A549 (cell line): ENCODE measurements around the gene CILP2. TPM values are rescaled to one million over a fixed set of nuclear protein-coding genes. Genes with fewer than 3 reads are reported as not detected.

Experiments used
- ATAC-seq, 2 experiments: fragments of 200-7000 bp in 1 of 2; fragments of >200 bp in 1 of 2; cut with Nextera tagmentation in 1 of 2; cut with Tn5 transposase in 1 of 2; 3 replicates each; pipeline versions ENCODE4 v1.8.0 to v1.9.1; 2018 to 2020; ENCODE audit warnings: mild to moderate bottlenecking in 1 of 2, moderate library complexity in 1 of 2
- CTCF ChIA-PET: fragments of 300-600 bp; sonication (Branson Sonifier 250); formaldehyde crosslinking; extraction: SDS; loops from one replicate; lab custom pipeline; 2021; ENCODE audit warnings: antibody characterized with exemption, inconsistent platforms; lab: Yijun Ruan, JAX
- POLR2A ChIA-PET: fragments of 350-600 bp; formaldehyde crosslinking; extraction: SDS; loops from one replicate; lab custom pipeline; 2021; ENCODE audit warnings: antibody characterized with exemption, inconsistent platforms; lab: Yijun Ruan, JAX
- DNase-seq, 2 experiments: peaks; one replicate each; pipeline versions ENCODE4 v3.0.0 to v3.0.0-alpha.2; 2011 to 2016; ENCODE audit warnings: low read depth in 1 of 2, low spot score in 1 of 2
- FAIRE-seq: peaks from 2 replicates; lab custom pipeline; 2011; peaks lifted over from hg19 to GRCh38; lab: Jason Lieb, UNC
- H3K27ac ChIP-seq, 2 experiments: fragments of >200 bp; sonication (Bioruptor Twin); formaldehyde crosslinking; 3 replicates each; pipeline ENCODE4 v1.5.1; 2016 to 2017
- H3K4me1 ChIP-seq: fragments of >200 bp; sonication (Bioruptor Twin); formaldehyde crosslinking; 3 replicates; pipeline ENCODE4 v1.6.1; 2016
- H3K4me2 ChIP-seq: fragments of >200 bp; sonication (Bioruptor Twin); formaldehyde crosslinking; 3 replicates; pipeline ENCODE4 v1.6.1; 2016
- H3K4me3 ChIP-seq: fragments of >200 bp; sonication (Bioruptor Twin); formaldehyde crosslinking; 3 replicates; pipeline ENCODE4 v1.5.1; 2016
- H3K9me3 ChIP-seq: fragments of >200 bp; sonication (Bioruptor Twin); formaldehyde crosslinking; 3 replicates; pipeline ENCODE4 v1.6.1; 2016
- BHLHE40 ChIP-seq: IDR thresholded peaks from 2 replicates; pipeline ENCODE4 v1.6.1; 2012; ENCODE audit warnings: low read depth, low read length, inconsistent platforms
- CHD2 ChIP-seq: fragments of 150-350 bp; IDR thresholded peaks from 2 replicates; pipeline ENCODE4 v1.6.1; 2014; ENCODE audit warnings: low read length; ENCODE audit not compliant: partially characterized antibody
- CHD4 ChIP-seq: fragments of 200-600 bp; sonication (generic); IDR thresholded peaks from 2 replicates; pipeline ENCODE4 v1.6.1; 2016; ENCODE audit warnings: antibody characterized with exemption, mild to moderate bottlenecking, borderline replicate concordance
- EHF ChIP-seq: fragments of 250-450 bp; sonication (Bioruptor Pico); IDR thresholded peaks from 2 replicates; pipeline ENCODE4 v1.5.0; 2020; ENCODE audit warnings: mild to moderate bottlenecking
- EHMT2 ChIP-seq: fragments of 200-600 bp; sonication (generic); IDR thresholded peaks from 2 replicates; pipeline ENCODE4 v1.6.1; 2016; ENCODE audit warnings: antibody characterized with exemption, low read depth, mild to moderate bottlenecking, moderate library complexity
- FOSB ChIP-seq: fragments of 250-450 bp; sonication (Bioruptor Pico); IDR thresholded peaks from 2 replicates; pipeline ENCODE4 v1.5.0; 2020; ENCODE audit warnings: mild to moderate bottlenecking, moderate library complexity
- GATA3 ChIP-seq: IDR thresholded peaks from 2 replicates; pipeline ENCODE4 v1.6.1; 2012; ENCODE audit warnings: borderline replicate concordance
- RAD21 ChIP-seq, 2 experiments: fragments of >200 bp in 1 of 2; sonication (Bioruptor Twin) in 1 of 2; formaldehyde crosslinking in 1 of 2; IDR thresholded peaks in 1 of 2; conservative IDR thresholded peaks in 1 of 2; 2 replicates in 1 of 2; 3 replicates in 1 of 2; pipeline ENCODE4 v1.6.1; 2012 to 2018; ENCODE audit warnings: inconsistent platforms in 1 of 2
- RARB ChIP-seq: fragments of 250-450 bp; sonication (Bioruptor Pico); IDR thresholded peaks from 2 replicates; pipeline ENCODE4 v1.8.0; 2021; ENCODE audit warnings: mild to moderate bottlenecking, moderate library complexity
- RFX5 ChIP-seq: fragments of 450-650 bp; IDR thresholded peaks from 2 replicates; pipeline ENCODE4 v1.7.1; 2014; ENCODE audit warnings: antibody characterized with exemption, mild to moderate bottlenecking, moderate library complexity
- RNF2 ChIP-seq: fragments of 200-600 bp; sonication (generic); IDR thresholded peaks from 2 replicates; pipeline ENCODE4 v1.6.1; 2016; ENCODE audit warnings: low read depth, mild to moderate bottlenecking, antibody characterized with exemption, moderate library complexity, borderline replicate concordance
- SMC3 ChIP-seq: fragments of >200 bp; sonication (Bioruptor Twin); formaldehyde crosslinking; IDR thresholded peaks from 3 replicates; pipeline ENCODE4 v1.6.1; 2018; ENCODE audit warnings: inconsistent platforms
- ZFP36 ChIP-seq: fragments of 450-650 bp; IDR thresholded peaks from 2 replicates; pipeline ENCODE4 v1.6.1; 2014; ENCODE audit warnings: borderline replicate concordance; ENCODE audit not compliant: partially characterized antibody
- WGBS: methylation state at CpG from one replicate; pipeline ENCODE4 v1.1.6; 2017; ENCODE audit errors: missing lambda C conversion rate; 5-methylcytosine and 5-hydroxymethylcytosine counted together
- polyA plus RNA-seq, 4 experiments: library from polyadenylated mRNA; depleted of rRNA in 3 of 4; stranded (reverse); fragments of >200 nt; fragmentation: RNase III in 1 of 4; extraction: RNeasy Plus Mini Kit Qiagen cat#74134 plus additional on column Dnase treatment in 1 of 4; gene quantifications; 2 replicates in 3 of 4; 3 replicates in 1 of 4; pipeline ENCODE4 v1.2.3, GENCODE V29; 2011 to 2017
- TF ChIP-seq, protein P1 (sequence below): IDR thresholded peaks from 2 replicates; pipeline ENCODE4 v1.6.1; 2012
- TF ChIP-seq, protein P2 (sequence below): fragments of >200 bp; sonication (Bioruptor Twin); formaldehyde crosslinking; IDR thresholded peaks from 3 replicates; pipeline ENCODE4 v1.5.1; 2016
- TF ChIP-seq, protein P3 (sequence below): IDR thresholded peaks from 2 replicates; pipeline ENCODE4 v1.6.1; 2012; ENCODE audit warnings: low read depth, borderline replicate concordance
- TF ChIP-seq, protein P4 (sequence below): fragments of 200-600 bp; sonication (generic); IDR thresholded peaks from 2 replicates; pipeline ENCODE4 v1.6.1; 2016; ENCODE audit warnings: antibody characterized with exemption, mild to moderate bottlenecking, moderate library complexity

CILP2 gene
- polyA plus RNA-seq, 2 of the 4 experiments (the other 2 are of a cell fraction): 0.17 TPM

DNA sequence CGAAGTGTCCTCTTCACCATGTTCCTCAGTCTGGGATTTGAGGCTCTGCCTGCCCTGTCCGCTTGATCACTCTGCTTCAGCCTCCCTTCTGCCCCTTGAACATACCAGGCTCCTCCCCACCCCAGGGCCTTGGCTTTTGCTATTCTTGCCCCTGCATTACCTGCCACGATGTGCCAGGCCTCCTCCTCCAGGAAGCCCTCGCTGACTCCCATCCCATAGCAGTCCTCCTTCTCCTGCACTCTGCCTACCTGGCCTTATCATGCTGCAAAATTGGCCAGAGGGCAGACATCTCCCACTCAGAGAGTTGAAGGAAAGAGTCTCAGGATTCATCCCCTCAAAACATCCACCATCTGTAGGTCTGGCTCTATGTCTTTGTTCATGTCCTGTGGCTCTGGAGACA lies 7.2 kb upstream of the CILP2 start:
- H3K4me2 ChIP-seq: no peak overlapping the region
- H3K4me3 ChIP-seq: no peak overlapping the region
- no peak overlapping the region for H3K27ac ChIP-seq
- no peaks in the 10 kb centered on the region for H3K9me3 ChIP-seq
- ATAC-seq (no peak), DNase-seq (no peak)
- CTCF ChIA-PET: interaction anchor here (0.6 to 6.4 kb wide), 7 partner anchors 12 to 237 kb away, joined by 3 to 79 read pairs (median 7); partner anchors contain the start of gene GMIP
- 89% methylated on average over 4 of the region's 4 CpGs for WGBS
- no peaks in the 10 kb centered on the region for H3K4me1 ChIP-seq
- TF ChIP-seq BHLHE40 (no peak), ZFP36 (peak; percentile 69)
- TF ChIP-seq, all 56 proteins: peak for 1
- no peak for FAIRE-seq
- POLR2A ChIA-PET: interaction anchor here (0.6 to 0.7 kb wide), 4 partner anchors 15 to 119 kb away, joined by 3 to 4 read pairs (median 4); partner anchors contain the start of genes NDUFA13 and TSSK6

DNA sequence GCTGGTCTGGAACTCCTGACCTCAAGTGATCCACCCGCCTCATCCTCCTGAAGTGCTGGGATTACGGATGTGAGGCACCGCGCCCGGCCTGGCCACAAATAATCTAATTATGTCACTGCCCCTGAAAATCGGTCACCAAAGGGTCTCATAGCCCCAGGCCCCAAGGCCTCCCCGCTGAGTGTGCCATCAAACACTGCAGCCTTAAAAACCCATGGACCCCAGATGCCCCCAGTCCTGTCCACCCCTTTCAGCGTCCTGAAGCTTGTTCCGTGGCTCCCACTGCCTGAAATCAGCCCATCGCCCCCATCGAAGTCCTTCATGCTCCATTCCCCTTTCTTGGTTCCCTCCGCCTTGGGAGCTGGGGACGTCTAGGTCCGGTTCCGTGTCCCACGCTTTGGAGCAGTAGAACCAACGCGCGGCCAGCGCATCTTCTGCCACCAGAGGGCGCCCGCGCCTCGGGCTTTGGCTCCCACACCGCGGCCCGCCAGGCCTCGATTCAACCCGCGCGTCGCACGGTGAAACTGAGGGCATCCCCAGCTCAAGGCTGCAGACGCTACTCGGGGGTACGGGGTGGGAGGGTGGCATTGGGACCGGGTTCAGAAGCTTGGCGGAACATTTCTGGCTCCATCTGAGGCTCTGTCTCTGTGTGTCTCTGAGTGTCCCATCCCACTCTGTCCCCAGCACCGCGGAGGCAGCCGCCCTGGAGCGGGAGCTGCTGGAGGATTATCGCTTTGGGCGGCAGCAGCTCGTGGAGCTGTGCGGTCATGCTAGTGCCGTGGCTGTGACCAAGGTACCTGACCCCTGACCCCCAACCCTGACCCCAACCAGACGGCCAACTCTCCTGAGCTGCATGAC lies 5.9 kb upstream of the CILP2 start:
- TF ChIP-seq, protein P1, sequence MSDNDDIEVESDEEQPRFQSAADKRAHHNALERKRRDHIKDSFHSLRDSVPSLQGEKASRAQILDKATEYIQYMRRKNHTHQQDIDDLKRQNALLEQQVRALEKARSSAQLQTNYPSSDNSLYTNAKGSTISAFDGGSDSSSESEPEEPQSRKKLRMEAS: 0 out of 2 replicates have a peak, but pooled peaks have one; percentile 36
- TF ChIP-seq RAD21 (conservative IDR thresholded peaks at IDR 0.05 in 1 of 2, IDR thresholded peaks at IDR 0.05 in 1 of 2) (peak; percentile 71 to 80), SMC3 (peak; percentile 72), CHD4 (no peak), GATA3 (no peak)
- TF ChIP-seq, protein P2, sequence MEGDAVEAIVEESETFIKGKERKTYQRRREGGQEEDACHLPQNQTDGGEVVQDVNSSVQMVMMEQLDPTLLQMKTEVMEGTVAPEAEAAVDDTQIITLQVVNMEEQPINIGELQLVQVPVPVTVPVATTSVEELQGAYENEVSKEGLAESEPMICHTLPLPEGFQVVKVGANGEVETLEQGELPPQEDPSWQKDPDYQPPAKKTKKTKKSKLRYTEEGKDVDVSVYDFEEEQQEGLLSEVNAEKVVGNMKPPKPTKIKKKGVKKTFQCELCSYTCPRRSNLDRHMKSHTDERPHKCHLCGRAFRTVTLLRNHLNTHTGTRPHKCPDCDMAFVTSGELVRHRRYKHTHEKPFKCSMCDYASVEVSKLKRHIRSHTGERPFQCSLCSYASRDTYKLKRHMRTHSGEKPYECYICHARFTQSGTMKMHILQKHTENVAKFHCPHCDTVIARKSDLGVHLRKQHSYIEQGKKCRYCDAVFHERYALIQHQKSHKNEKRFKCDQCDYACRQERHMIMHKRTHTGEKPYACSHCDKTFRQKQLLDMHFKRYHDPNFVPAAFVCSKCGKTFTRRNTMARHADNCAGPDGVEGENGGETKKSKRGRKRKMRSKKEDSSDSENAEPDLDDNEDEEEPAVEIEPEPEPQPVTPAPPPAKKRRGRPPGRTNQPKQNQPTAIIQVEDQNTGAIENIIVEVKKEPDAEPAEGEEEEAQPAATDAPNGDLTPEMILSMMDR: peak; percentile 68
- Histone ChIP-seq H3K27ac (no peak overlapping the region), H3K4me2 (no peak overlapping the region), H3K4me3 (no peak overlapping the region), H3K9me3 (no peaks in the 10 kb centered on the region), H3K4me1 (no peaks in the 10 kb centered on the region)
- FAIRE-seq (no peak), DNase-seq (peak; percentile 41 to 53), ATAC-seq (peak; percentile 54 to 84; a peak in 5 of 6 replicates)
- ChIA-PET POLR2A (interaction anchor here (0.9 kb wide), 1 partner anchor 132 kb away, joined by 6 read pairs; no protein-coding TSS in a partner anchor), CTCF (interaction anchor here (0.6 to 6.4 kb wide), 31 partner anchors 9 to 130 kb away, joined by 3 to 79 read pairs (median 5); partner anchors contain the start of genes GMIP and NDUFA13)
- WGBS: 47% methylated on average over 10 of the region's 48 CpGs

DNA sequence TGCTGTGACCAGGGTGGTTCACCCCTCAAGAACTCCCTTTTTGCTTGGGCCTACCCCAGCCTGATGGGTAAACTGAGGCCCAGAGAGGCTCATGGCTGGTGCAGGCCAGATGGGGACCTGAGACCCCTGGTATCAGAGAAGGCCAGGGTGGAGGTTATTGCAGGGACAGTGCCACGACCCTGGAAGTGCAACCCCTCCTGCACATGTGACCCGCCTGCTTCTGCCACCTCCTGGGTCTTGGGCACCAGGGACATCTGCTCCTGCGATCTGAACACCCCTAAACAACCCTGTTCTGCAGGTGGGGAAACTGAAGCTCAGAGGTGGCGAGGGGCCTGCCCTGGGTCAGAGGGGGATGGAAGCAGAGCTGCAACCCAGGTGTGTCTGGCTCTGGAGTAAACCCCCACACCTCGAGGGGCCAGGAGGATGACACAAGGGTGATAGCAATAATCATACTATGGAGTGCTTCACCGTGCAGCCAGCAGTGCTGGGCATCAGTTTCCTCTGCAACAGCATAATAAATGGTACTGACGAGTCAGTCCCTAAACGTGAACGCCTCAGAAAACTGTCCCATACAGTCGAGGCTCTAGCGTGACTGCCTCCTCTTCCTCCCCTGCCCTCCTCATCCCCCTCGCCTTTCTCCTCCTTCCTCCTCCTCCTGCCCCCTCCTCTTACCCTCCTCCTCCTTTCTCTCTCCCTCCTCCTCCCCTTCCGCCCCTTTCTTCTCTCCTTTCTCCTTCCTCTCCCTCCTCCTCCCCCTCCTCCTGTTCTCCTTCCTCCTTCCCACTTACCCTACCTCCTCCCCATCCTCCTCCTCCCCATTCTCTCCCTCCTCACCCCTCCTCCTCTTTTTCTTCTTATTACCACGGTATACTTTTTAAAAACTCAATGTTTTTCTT lies 5.0 kb upstream of the CILP2 start:
- WGBS: 59% methylated on average over 9 of the region's 14 CpGs
- CTCF ChIA-PET: interaction anchor here (0.7 to 6.4 kb wide), 25 partner anchors 8 to 125 kb away, joined by 3 to 79 read pairs (median 5); partner anchors contain the start of gene GMIP
- no peak overlapping the region for H3K27ac ChIP-seq
- no peaks in the 10 kb centered on the region for H3K4me1 ChIP-seq
- DNase-seq (no peak), FAIRE-seq (no peak), ATAC-seq (peak in 1 of 2 experiments; percentile 5; a peak in 3 of 6 replicates)
- TF ChIP-seq RARB (no peak), EHMT2 (no peak), ZFP36 (no peak), RNF2 (no peak), EHF (no peak), RFX5 (no peak), FOSB (CRISPR knock-in tag) (no peak), CHD2 (no peak)
- TF ChIP-seq, protein P3, sequence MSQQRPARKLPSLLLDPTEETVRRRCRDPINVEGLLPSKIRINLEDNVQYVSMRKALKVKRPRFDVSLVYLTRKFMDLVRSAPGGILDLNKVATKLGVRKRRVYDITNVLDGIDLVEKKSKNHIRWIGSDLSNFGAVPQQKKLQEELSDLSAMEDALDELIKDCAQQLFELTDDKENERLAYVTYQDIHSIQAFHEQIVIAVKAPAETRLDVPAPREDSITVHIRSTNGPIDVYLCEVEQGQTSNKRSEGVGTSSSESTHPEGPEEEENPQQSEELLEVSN: no peak
- TF ChIP-seq, protein P4, sequence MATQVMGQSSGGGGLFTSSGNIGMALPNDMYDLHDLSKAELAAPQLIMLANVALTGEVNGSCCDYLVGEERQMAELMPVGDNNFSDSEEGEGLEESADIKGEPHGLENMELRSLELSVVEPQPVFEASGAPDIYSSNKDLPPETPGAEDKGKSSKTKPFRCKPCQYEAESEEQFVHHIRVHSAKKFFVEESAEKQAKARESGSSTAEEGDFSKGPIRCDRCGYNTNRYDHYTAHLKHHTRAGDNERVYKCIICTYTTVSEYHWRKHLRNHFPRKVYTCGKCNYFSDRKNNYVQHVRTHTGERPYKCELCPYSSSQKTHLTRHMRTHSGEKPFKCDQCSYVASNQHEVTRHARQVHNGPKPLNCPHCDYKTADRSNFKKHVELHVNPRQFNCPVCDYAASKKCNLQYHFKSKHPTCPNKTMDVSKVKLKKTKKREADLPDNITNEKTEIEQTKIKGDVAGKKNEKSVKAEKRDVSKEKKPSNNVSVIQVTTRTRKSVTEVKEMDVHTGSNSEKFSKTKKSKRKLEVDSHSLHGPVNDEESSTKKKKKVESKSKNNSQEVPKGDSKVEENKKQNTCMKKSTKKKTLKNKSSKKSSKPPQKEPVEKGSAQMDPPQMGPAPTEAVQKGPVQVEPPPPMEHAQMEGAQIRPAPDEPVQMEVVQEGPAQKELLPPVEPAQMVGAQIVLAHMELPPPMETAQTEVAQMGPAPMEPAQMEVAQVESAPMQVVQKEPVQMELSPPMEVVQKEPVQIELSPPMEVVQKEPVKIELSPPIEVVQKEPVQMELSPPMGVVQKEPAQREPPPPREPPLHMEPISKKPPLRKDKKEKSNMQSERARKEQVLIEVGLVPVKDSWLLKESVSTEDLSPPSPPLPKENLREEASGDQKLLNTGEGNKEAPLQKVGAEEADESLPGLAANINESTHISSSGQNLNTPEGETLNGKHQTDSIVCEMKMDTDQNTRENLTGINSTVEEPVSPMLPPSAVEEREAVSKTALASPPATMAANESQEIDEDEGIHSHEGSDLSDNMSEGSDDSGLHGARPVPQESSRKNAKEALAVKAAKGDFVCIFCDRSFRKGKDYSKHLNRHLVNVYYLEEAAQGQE: no peak
- TF ChIP-seq, protein P2: no peak
- no peak overlapping the region for H3K4me3 ChIP-seq
- H3K4me2 ChIP-seq: no peak overlapping the region
- POLR2A ChIA-PET: no interaction called here
- no peaks in the 10 kb centered on the region for H3K9me3 ChIP-seq
